LNCAP (cell line): ENCODE data around the gene ITPR3.

Experiments
- TF ChIP-seq, protein P1 (sequence below): fragments of 450-650 bp; IDR thresholded peaks from 2 replicates; pipeline ENCODE4 v1.5.1; 2017; ENCODE audit warnings: mild to moderate bottlenecking

The ITPR3 gene

DNA sequence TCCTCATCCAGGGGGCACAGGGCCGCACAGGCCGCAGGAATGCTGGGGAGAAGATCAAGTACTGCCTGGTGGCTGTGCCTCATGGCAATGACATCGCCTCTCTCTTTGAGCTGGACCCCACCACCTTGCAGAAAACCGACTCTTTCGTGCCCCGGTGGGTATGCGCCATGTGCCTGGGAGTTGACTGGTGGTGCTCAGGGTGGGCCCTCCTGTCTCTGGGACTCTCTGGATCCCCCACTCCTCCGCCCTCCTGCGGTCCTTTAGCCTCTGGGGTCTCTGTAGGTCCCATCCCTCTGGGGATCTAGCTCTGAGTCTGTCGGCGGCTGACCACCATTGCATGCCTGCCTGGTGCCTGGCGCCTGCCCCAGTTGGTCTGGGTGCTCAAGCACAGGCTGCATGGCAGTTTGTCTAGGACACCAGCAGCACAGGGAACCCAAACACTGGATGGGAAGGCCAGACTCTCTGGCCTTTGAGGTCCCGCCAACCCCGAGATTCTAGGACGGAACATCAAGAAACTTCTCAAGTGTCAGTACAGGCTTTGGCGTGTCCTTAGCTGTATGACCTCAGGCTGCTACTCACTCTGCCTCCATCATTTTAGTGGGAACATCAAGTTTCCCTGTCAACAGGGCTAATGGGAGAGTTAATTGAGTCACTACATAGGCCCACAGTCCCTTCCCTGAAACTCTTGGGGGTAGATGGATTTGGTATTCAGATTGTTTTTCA is 42.8 kb downstream of the ITPR3 start:
- TF ChIP-seq, protein P1, sequence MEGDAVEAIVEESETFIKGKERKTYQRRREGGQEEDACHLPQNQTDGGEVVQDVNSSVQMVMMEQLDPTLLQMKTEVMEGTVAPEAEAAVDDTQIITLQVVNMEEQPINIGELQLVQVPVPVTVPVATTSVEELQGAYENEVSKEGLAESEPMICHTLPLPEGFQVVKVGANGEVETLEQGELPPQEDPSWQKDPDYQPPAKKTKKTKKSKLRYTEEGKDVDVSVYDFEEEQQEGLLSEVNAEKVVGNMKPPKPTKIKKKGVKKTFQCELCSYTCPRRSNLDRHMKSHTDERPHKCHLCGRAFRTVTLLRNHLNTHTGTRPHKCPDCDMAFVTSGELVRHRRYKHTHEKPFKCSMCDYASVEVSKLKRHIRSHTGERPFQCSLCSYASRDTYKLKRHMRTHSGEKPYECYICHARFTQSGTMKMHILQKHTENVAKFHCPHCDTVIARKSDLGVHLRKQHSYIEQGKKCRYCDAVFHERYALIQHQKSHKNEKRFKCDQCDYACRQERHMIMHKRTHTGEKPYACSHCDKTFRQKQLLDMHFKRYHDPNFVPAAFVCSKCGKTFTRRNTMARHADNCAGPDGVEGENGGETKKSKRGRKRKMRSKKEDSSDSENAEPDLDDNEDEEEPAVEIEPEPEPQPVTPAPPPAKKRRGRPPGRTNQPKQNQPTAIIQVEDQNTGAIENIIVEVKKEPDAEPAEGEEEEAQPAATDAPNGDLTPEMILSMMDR = no peak

DNA sequence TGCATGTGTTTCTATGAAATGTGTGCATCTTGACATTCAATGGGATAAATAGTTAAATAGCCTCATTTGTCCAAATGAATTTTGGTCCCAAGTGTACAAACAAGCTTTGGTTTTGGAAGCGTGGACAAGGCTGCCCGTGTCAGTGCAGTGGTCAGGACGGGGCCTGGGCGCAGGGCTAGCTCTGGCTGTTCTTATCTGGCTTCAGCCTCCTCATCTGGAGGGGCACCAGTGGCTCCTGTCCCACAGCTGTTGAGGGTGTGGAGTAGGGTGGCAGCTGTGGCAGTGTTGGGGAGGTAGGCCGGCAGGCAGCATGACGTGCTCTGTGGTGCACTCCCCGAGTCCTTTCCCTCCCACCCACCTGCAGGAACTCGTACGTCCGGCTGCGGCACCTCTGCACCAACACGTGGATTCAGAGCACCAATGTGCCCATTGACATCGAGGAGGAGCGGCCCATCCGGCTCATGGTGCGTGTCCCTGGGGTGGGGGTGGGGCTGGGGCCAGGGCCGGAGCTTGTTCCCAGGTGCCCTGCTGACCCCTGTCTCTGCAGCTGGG is 43.5 kb downstream of the ITPR3 start:
- TF ChIP-seq, protein P1 = no peak

DNA sequence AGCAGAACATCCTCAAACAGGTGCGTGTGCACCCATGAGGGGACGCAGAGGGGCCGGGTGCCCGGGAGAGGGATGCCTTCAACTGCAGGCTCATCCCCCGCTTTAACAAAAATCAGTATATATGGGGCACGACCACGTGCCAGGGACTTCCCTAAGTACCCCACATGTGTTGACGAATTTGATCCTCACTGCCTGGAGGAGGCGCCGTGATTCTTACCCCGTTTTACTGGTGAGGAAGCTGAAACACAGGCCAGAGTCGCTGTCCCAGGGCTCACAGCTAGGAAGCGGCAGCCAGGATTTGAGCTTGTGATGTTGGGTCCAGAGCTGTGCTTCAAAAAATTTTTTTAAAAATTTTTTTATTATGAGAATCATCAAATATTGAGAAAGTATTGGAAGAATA is 44.8 kb downstream of the ITPR3 start:
- TF ChIP-seq, protein P1 = no peak

DNA sequence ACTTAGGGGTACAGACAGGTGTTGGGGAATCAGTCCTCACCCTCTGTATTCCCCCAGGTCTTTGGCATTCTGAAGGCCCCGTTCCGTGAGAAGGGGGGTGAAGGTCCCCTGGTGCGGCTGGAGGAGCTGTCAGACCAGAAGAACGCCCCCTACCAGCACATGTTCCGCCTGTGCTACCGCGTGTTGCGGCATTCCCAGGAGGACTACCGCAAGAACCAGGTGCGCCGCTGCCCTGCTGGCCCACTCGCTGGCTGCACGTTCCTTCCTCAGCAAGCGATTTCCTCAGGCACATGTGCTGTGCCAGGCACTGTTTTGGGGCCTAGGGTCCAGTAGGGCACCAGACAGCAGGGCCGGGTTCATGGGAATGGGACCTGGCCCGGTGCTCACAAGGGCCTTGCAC is 46.0 kb downstream of the ITPR3 start:
- TF ChIP-seq, protein P1 = no peak

DNA sequence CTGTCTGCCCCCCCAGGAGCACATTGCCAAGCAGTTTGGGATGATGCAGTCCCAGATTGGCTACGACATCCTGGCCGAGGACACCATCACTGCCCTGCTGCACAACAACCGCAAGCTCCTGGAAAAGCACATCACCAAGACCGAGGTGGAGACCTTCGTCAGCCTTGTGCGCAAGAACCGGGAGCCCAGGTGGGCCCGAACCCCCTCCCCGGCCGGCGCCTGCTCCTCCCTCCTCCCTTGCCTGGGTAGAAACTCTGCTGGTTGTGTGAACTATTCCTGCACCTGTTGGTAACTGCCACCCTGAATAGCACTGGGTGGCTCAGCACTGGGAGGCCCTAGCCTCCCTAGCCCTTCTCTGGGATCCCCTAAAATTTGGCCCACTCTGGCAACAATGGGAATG is 46.7 kb downstream of the ITPR3 start:
- TF ChIP-seq, protein P1 = no peak

DNA sequence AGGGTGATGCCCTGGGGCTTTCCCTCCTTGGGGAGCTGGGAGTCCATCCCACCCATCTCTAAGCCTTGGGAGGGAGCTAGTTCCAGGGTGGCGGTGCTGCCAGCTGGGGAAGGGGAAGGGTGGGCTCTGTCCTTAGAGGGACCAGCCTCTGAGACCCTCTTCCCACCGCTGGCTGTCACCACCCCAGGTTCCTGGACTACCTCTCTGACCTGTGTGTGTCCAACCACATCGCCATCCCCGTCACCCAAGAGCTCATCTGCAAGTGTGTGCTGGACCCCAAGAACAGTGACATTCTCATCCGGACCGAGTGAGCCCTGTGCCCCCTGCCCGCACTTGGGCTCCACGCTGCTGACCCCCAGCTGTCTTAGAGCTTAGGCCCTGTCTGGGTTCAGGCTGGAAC is 47.2 kb downstream of the ITPR3 start:
- TF ChIP-seq, protein P1 = no peak

DNA sequence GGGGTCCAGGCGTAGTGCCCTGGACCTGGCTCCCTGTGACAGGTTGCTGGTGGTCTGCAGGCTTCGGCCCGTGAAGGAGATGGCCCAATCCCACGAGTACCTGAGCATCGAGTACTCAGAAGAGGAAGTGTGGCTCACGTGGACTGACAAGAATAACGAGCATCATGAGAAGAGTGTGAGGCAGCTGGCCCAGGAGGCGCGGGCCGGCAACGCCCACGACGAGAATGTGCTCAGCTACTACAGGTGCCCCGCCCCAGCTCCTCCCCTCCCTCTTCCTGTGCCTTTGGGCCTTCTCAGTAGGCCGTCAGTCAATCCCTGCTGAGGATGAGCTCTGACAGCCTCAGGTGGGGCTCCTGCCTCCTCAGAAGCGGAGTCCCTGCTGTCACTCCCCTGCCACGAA is 47.8 kb downstream of the ITPR3 start:
- TF ChIP-seq, protein P1 = no peak
